HG02852 (cell line): ENCODE measurements around the gene ARMH3.

Source experiments
- ATAC-seq: cut with Tn5 transposase; IDR thresholded peaks from one replicate; pipeline ENCODE4 v1.9.1; 2021; ENCODE audit warnings: mild to moderate bottlenecking, moderate library complexity; ENCODE audit not compliant: unreplicated experiment

Gene ARMH3

DNA sequence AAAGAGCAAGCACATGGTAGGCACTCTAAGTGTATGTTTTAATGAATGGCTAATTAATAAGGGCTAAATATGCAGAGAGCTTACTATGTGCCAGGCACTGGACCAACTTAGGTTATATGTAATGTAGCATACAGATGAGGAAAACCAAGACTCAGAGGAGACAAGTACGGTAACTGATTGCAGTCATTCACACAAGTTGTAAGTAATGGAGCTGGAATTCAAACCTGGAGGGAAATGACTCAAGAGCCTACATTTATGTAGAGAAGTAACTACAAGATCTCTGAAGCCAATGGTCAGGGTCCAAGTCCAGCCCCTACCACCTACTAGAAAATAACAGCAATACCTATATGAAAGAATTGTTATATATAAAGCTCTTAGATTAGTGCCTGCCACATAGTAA, 115.1 kb downstream of the ARMH3 start:
- no peak for ATAC-seq

DNA sequence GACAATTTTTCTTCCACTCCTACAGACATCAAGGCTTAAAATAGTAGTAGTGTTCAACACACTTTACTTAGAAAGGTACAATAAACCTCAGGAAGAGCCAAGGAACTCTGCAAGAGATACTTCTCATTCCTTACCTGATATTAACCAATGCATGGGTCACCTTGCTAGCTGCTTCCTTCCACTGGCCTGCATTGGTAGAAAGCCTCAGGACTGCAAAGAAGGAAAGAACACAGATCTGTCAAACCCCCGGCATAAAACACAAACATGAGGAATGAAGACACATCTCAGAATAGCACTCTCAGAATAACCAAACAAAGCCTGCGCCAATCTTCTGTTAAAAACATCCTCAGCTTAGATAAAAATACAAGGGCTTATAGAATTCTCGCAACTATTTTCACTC, 116.2 kb downstream of the ARMH3 start:
- ATAC-seq, result no peak

DNA sequence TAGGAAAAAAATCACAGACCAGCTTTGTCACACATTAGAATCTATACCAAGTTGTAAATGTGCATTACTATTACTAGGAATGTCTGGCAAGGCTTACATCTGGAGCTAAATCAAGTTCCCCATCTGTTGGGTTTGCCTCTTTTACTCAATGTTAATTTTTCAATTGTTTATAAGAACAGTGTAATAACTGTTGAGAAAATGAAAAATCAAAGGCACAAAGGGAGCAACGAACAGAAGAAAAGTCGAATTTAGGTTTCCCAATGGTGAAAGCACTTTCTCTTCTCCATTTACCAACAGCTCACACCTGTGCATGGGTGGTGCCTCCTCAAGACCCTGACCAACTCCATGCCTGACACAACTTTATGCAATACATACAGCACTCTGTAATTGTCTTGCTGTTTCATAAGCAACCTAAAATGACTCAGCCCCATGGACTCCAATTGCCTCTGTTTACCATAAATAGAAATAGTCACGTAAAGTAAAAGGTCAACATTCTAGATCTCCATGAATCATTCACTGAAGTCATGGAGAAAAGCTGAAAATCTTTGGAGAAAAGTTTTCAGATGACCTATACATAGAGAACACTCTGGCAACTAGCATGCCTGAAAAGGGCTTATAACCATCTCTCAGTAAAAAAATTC, 116.8 kb downstream of the ARMH3 start:
- no peak for ATAC-seq

DNA sequence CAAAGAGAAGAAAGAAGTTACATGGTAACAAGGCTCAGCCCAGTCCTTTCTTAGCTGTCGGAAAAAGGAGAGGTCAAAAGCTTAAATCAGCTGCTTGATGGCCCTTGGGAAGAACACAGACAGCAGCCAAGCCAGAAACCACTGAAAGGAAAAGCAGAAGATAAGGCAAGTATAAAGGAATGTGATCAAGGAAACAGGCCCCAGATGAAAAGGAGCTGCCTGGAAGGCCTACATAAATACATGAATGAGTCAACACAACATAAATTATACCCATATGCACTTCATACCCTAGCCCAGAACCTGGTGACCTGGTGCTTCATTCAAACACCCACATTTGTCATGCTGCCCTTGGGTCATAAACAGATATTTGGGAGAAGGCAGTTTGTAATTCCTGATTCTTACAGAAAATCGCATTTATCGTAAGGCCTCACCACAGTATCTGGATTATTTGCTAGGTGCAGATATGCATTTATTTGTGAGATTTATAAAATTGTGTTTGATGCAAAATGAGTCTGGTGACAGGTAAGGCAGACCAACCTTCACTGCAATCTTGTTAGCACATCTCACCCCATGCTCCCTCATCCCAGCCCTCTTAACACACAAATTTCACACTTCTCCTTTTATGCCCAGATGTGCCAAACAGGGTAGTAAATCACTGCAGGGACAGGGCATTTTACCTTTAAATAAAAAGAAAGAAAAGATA, 117.5 kb downstream of the ARMH3 start:
- no peak for ATAC-seq

DNA sequence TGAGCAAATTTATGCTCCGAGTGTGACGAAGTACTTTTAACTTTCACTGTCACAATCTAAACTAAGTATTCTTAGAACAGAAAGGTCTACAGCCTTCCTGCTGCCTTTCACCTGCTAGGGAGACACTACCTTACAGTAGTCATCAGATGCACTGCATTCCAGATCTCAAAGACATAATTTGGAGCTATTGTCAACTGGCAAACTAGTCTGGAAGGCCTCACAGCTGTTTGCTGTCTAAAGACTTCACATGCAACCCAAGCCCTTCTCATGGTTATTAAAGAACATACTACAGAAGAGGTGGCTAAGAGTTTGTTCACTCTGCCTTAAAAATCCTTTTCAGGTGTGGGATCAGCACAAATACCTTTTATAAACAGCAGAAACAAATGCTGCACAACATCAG, 120.5 kb downstream of the ARMH3 start:
- no peak for ATAC-seq

DNA sequence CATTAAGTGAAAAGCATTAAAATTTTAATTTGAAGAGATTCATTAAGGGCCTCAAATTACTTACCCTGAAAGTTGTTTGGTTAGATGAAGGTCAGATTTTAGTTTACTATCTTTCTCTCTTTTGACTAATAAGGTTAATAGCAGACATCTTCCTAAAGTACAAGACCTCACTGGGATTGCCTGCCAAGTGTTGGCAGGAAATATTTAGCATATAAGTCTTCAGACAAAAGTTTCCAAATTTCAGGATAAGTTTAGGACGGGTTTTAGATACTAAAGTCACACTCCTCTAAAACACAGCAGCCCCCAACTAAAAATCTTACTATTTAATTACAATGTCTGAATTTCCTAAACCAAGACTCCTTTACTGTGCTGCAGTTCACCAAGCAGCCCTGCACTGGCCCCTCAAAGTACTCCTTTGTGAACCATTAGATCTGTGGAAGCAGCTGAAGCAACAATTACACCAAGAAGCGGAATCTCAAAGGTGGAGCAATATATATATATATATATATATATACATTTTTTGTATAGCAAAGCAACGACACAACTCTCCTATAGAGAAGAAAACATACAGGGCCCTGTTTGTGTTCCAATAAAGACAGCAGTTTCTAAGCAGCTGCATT, 121.2 kb downstream of the ARMH3 start:
- no peak for ATAC-seq

DNA sequence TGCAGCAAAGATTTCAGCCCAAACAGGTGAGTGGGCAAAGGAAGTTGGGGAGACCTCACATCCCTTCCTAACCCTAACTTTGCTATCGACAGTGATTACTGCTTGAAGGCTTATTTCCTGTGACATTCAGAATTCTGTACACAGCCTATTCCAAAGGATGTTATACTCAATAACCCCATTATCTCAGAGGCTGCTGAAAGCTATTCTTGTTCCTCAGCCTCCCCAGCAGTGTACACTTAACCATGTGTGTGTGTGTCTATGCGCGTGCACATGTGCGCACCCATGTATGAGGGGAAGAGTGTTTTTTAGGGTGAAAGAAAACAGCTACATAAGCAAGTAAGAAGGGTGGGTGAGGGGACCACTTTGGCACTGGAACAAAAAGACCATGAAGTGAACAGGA, 122.0 kb downstream of the ARMH3 start:
- no peak for ATAC-seq

DNA sequence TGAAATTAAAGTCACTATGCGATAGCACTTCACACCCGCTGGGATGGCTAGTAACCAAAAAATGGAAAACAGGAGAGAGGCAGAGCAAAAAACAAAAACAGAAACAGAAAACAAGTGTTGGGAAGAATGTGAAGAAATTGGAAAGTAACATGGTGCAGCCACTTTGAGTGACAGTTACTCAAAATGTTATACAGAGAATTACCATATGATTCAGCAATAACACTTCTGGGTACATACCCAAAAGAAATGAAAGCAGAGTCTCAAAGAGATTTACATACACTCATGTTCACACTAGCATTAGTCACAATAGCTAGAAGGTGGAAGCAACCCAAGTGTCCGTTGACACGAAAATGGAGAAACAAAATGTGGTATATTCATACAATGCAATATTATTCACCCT, 123.8 kb downstream of the ARMH3 start:
- ATAC-seq, result no peak

DNA sequence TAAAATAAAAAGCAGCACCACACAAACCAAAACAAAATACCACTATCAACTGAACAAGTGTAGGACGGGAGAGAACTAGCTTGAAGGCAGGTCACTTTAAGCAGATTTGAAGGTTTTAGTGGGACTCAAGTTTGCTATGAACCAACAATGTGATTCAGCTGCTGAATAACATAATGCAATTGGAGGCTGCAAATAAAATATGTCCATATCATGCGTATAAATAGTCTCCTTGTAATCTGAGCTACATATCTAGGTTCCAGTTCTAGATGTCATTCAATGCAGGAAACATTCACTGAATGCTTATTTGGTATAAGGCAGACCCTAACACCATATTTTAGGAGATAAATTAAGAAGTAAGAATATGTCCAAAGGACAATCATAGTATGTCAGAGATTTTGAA, 130.9 kb downstream of the ARMH3 start:
- ATAC-seq, result no peak

DNA sequence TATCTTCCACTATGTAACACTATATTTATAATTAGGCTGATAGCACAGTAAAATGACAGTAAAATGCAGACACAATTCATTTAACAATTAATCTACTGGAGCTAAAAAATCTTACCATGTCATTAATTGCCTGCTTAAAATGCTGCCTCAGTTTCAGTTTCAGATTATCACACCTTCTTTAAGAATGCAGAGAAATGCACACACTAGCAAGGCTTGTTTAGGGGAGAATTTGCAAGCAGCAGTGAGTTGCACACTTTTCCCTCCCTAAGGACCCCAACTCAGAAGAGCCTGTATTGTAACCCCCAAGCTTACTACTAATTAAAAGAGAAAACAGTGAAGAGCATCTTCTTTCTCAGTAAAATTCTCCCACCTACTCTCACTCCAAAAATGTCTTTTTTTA, 132.7 kb downstream of the ARMH3 start:
- ATAC-seq, result no peak

DNA sequence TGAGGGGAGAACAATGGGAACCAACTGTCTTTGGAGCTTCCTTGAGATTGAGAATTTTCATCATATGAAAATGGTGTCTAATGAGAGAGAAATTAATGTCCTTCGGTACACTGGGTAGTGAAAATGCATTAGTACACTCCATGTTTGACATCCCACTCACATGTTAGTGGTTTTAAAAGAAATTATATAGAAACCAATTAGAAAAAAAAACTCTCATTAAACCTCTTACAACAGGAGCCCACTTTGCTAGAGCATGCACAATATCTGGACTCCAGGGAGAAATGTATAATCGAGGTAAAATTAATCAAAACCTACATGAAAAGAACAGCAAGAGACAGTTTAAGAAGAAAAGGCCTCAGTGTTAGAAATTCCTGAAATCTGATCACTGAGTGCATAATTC, 133.1 kb downstream of the ARMH3 start:
- ATAC-seq, result no peak

DNA sequence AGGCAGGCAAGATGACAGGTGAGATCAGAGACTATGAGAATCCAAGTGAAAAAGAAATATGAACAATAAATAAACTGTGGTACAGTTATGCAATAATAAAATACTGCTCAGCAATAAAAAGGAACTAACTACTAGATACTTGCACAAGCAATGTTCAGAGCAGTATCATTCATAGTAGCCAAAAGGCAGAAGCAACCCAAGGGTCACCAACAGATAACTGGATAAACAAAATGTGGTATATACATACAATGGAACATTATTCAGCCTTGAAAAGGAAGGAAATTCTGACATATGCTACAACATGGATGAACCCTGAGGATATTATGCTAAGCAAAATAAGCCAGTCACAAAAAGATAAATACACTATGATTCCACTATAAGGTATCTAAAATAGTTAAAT, 135.4 kb downstream of the ARMH3 start:
- no peak for ATAC-seq

DNA sequence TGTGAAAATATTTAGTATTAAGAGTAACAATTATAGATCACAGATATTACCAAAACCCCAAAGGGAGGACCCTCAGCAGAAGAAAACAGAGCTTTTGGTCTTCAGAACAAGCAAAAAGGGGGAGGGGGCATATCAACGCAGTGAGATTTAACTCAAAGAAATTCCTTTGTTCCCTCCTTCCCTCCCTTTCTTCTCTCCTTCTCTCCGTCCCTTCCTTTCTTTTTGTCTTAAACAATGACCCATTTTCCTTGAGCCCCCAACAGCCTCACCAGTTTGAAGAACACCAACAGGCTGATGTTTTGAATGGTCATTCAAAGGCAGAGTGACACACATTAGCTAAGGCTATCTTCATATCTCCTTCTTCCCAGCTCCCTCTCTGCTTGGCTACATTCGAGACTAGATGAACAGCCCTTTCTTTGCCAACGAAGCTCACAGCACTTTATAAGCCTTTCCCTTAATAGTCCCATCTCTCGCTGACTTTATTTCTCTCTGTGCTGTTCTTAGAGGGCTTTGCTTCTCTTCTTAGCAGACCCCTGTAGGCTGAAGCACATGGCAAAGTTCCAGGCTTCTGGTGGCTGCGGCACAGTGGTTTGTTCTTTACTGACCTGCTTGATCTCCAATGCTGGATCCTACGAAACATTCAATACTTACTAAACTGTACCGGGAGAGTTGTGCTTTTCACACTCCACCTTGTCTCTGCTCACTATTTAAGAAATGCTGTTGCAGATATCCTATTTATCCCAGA, 136.8 kb downstream of the ARMH3 start:
- no peak for ATAC-seq

DNA sequence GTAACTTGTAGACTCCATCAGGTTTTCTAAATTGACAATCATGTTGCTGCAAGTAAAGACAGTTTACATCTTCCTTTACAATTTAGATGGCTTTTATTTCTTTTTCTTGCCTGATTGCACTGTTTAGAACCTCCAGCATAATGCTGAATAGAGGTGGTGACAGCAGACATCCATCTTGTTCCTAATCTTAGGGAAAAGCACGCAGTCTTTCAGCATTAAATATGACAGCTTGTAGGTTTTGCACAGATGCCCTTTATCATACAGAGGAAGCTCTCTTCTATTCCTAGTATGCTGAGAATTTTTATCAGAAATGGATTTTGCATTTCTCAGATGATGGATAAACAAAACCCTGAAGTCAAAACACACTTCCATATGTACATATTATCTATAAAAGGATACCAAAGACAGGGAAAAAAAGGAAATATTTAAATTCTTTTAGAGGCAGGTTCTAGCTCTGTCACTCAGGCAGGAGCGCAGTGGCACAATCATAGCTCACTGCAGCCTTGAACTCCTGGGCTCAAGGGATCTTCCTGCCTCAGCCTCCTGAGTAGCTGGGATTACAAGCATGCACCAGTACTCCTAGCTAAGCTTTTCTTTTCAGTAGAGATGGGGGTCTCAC, 143.3 kb downstream of the ARMH3 start:
- ATAC-seq, result no peak

DNA sequence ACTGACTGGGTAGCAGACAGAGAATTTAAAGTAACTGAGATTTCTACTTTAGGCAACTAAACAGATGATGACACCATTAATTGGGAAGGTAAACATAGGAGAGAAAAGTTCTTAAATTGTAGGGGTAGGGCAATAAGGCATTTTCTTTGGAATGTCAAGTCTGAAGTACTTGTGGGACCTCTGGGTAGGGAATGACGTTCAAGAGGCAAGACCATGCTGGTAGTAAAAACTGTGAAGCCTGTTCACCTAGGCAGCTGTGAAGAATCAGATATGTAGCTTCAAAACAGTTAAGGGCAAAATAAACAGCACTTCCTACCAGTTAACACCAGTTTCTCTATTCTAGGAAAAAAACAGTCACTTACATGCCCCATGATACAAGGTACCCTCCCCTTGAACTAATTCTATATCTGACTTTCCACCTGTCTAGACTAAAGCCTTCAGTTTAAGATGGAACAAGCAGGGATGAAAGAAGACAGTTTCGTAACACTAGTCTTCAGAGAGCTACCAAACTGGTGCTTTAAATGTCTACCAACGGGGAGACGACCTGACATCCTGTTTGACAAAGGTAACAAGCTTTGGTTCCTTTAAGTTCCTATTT, 149.3 kb downstream of the ARMH3 start:
- ATAC-seq, result no peak

DNA sequence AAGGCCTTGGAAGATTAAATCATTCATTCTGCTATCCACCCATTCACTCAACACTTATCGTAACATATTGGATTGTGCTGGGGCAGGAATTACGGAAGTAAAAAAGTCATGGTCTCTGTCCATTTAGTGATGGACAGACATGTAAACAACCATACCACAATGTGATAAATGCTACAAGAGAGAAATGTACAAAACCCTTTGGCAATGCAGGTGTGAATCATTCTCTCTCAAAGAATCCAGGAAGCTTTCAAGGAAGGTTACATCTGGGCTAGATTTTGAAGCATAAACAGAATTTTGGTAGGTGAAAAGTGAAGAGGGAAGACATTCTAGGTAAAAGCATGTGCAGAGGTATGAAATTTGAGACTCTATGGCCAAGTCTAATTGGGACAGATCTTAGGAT, 150.7 kb downstream of the ARMH3 start:
- ATAC-seq, result no peak

DNA sequence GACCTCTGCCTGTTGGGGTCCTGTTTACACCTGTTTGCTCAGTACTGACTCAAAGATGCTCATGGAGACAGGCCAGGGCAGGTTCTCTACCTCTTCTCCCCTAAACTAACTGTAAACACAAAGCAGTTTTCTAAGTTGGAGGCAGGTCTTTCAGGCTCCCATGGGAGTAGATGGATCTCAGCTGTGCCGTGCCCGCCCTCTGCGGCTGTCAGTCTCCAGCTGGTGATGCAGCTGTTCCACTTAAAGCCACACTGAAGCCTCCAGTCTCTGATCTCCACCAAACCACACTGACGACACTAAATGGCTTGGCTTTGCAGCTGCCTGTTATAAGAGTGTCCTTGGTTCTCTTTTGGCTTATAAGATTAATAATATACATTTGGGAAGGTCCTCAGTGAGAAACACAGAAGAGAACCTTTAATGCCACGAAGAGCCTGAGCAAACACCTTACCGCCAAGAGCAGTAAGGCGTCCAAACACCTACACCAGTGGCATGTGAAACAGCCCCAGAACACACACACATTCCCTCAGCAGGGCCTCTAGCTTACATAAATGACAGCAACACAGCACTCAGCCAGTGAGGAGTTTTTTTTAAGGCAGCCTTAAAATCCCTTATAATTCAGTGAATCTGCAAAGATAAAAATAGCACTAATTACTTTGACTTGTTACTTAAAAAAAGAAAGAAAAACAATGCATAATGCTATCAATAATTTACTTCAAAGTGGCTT, 152.0 kb downstream of the ARMH3 start:
- ATAC-seq, result peak; percentile 66

DNA sequence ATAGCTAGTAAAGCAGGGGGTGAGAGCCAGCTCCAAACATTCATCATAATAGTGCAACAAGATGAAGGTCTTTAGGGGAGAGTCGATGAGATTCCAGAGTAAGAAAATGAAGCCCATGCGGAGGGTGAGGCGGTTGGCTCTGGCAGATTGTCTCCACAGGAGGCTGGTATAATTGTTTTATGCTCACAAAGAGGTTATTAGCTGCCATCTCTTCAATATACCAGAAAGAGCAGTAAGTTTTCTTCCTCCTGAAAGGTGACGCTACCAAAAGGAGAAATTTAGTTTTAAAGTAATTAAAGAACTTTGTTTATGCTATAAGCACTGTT, 153.2 kb downstream of the ARMH3 start:
- no peak for ATAC-seq

DNA sequence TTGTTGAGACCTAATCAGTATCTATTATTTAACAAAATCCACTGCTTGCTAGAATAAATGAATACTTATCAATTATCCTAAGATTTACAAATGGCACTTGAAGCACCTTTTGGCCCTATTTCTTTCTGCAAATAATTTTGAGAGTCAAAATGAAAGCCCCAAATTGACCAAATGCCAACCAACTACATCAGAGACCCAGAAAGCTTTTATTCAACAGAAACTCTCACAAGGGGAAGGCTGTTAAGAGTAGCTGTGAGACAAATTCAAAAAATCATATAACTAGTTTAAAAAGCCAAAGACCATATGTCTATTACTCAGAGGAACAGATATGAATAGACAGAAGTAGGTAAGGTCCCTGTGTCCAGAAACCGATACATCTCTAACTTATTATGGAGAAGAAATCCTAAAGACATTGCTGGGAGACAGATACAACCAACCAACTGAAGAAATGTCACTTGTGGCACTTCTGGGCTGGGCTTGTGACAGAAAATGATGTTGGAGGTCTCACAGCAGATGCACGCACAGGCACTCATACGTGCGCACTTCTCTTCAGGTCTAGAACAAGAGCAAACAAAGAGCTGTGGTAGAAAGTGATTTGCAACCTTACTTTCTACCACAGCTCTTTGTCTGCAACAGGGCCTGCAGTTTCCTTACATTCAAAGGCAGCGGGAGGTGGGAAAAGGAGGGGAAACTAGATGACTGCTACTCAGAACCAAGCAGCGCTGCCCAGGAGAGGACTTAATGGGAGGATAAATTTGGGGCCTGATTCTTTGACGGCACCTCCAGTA, 153.7 kb downstream of the ARMH3 start:
- ATAC-seq, result no peak

DNA sequence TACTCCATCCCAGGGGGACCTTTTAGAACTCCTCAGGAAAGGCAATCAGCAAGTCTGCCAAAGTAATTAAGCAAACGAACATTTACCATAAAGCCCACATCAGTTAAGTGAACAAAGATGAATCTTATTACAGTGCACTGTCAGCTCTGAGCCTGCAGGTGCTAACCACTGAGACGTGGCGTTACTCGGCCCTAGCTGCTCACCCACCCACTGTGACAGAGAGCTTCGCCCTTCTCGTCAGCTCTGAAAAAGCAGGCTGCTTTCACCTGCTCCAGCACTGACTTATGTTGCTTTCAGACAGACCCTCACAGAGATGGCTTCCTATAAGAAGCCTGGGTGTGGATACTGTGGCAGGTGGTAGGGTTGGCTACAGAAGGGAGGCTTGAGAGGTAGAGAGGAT, 154.6 kb downstream of the ARMH3 start:
- peak; percentile 54 for ATAC-seq
